NB4 (cell line): ENCODE measurements around the gene EBLN2.

Experiments
- DNase-seq: peaks from one replicate; pipeline ENCODE4 v3.0.0; 2010; ENCODE audit warnings: low read depth
- H3K4me3 ChIP-seq: one replicate; pipeline ENCODE4 v1.5.1; 2011; ENCODE audit warnings: mild to moderate bottlenecking, low read depth, low read length, moderate library complexity
- CTCF ChIP-seq: IDR thresholded peaks from one replicate; pipeline ENCODE4 v1.5.1; 2012; ENCODE audit warnings: low read depth, low read length
- MAX ChIP-seq: IDR thresholded peaks from 2 replicates; pipeline ENCODE4 v1.6.1; 2011; ENCODE audit warnings: low read depth, low read length
- MYC ChIP-seq: IDR thresholded peaks from 2 replicates; pipeline ENCODE4 v1.6.1; 2011; ENCODE audit warnings: low read depth, low read length
- POLR2A ChIP-seq: IDR thresholded peaks from 2 replicates; pipeline ENCODE4 v1.6.1; 2011; ENCODE audit warnings: mild to moderate bottlenecking; ENCODE audit not compliant: insufficient read length; ENCODE audit errors: extremely low read depth

EBLN2 gene

GRCh38 chr3:73031573-73032103 lies 29.8 kb upstream of the EBLN2 start:
- no peak for DNase-seq
- no peak overlapping the region for H3K4me3 ChIP-seq
- TF ChIP-seq CTCF = no peak
- TF ChIP-seq MAX = no peak
- no peak for TF ChIP-seq MYC
- no peak for TF ChIP-seq POLR2A

GRCh38 chr3:73036694-73037591 lies 24.5 kb upstream of the EBLN2 start:
- no peak overlapping the region for H3K4me3 ChIP-seq

GRCh38 chr3:73041537-73041936 lies 19.9 kb upstream of the EBLN2 start:
- no peak for TF ChIP-seq MAX
- TF ChIP-seq POLR2A = no peak
- no peak for TF ChIP-seq CTCF
- TF ChIP-seq MYC = no peak
- H3K4me3 ChIP-seq = no peak overlapping the region
- no peak for DNase-seq

More at GRCh38 chr3:73036694-73037591, 24.5 kb upstream of the EBLN2 start:
- TF ChIP-seq CTCF (no peak), POLR2A (no peak), MAX (no peak), MYC (no peak)
- no peak for DNase-seq

DNA sequence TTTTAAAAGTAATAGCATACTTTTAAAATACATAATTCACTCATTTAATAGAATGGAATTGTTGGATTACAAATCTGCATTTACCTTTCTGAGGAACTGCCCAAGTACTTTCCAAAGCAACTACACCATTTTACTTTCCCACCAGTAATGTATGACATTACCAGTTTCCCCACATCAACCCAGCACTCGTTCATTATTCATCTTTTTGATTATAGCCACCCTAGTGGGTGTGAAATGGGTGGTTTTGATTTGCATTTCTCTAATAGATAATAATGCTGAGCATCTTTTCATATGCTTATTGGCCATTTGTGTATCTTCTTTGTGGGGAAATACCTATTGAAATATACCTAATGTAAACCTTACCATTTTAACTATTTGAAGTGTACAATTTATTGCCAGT lies 18.0 kb upstream of the EBLN2 start:
- TF ChIP-seq MYC = no peak
- no peak for TF ChIP-seq POLR2A
- no peak for TF ChIP-seq MAX

DNA sequence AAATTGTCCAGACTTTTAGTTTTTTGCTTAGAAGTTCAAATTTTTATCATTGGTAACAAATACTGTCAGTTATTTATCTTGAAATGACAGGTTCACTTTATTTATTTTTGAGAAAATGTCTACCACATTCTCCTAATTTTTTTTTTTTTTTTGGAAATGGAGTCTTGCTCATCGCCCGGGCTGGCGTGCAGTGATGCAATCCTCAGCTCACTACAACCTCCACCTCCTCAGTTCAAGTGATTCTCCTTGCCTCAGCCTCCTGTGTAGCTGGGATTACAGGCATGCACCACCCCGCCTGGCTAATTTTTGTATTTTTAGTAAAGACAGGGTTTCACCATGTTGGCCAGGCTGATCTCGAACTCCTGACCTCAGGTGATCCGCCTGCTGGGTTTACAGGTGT lies 16.1 kb upstream of the EBLN2 start:
- peak; percentile 12 for DNase-seq
- TF ChIP-seq CTCF = no peak
- no peak for TF ChIP-seq MAX
- TF ChIP-seq POLR2A = no peak
- no peak for TF ChIP-seq MYC
- no peak overlapping the region for H3K4me3 ChIP-seq

More for the DNA sequence above, 18.0 kb upstream of the EBLN2 start:
- H3K4me3 ChIP-seq = no peak overlapping the region
- no peak for DNase-seq

DNA sequence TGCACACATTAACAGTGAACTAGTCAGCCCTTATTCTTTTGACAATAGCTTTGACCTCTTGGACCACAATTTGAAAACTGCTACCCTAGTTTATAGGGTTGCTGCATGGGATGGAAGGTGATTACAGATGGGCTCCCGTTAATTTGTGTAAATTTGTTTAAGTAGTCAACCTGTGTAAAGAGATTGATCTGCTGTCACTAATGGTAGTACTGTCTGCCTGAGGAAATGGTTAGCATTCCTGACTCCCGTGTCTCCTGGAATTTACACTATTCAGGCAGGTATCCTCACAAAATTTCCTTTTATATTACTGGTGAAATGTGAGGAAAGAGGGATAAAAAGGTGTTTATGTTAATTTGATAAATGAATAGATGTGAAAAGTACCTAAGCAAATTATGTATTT lies 15.3 kb upstream of the EBLN2 start:
- no peak for DNase-seq
- TF ChIP-seq POLR2A = no peak
- no peak for TF ChIP-seq CTCF
- no peak overlapping the region for H3K4me3 ChIP-seq
